B cell (primary cell): Measurements from ENCODE around the gene CRTAC1. TPM values are rescaled to one million over a fixed set of nuclear protein-coding genes. Genes with fewer than 3 reads are reported as not detected.
A peak's percentile ranks its signal among the peaks of the same experiment; 100 is the strongest.

Experiments used
- ATAC-seq: fragments of 200-7000 bp; cut with Tn5 transposase; one replicate; pipeline ENCODE4 v1.10.0; 2021; ENCODE audit warnings: low read depth, mild to moderate bottlenecking, moderate number of reproducible peaks, moderate library complexity
- CTCF ChIA-PET: fragments of 350-600 bp; sonication (Branson Sonifier 250); formaldehyde crosslinking; loops from one replicate; lab custom pipeline; 2021; ENCODE audit warnings: antibody characterized with exemption, inconsistent platforms; lab: Charles Lee
- POLR2A ChIA-PET: fragments of 350-600 bp; sonication (Branson Sonifier 250); formaldehyde crosslinking; loops from one replicate; lab custom pipeline; 2021; ENCODE audit warnings: antibody characterized with exemption; lab: Charles Lee
- DNase-seq: peaks from one replicate; pipeline ENCODE4 v3.0.0; 2013
- H2AFZ ChIP-seq: 2 replicates; pipeline ENCODE4 v1.6.1; 2012; ENCODE audit warnings: mild to moderate bottlenecking, low read depth, low read length; ENCODE audit not compliant: insufficient read depth, poor library complexity, severe bottlenecking
- H3K27ac ChIP-seq, 2 donors: 1 replicate in 1 of 2; 2 replicates in 1 of 2; pipeline ENCODE4 v1.5.1; 2012 to 2013; ENCODE audit warnings: low read length in 2 of 2, mild to moderate bottlenecking in 2 of 2, moderate library complexity in 1 of 2
- H3K27me3 ChIP-seq, 4 experiments: fragments of 200-600 bp in 1 of 4; sonication (generic) in 1 of 4; replicated peaks in 1 of 4; 1 replicate in 2 of 4; 2 replicates in 2 of 4; pipeline versions ENCODE4 v1.6.1 to v1.7.0; 2013 to 2016; ENCODE audit warnings: low read length in 3 of 4, mild to moderate bottlenecking in 2 of 4, mixed read lengths in 1 of 4, moderate library complexity in 1 of 4; ENCODE audit not compliant: insufficient read depth in 4 of 4, control insufficient read depth in 3 of 4; ENCODE audit errors: control extremely low read depth in 1 of 4
- H3K36me3 ChIP-seq, 2 experiments: replicated peaks in 1 of 2; 1 replicate in 1 of 2; 2 replicates in 1 of 2; pipeline versions ENCODE4 v1.6.1 to v1.7.1; 2013; ENCODE audit warnings: low read length in 1 of 2; ENCODE audit not compliant: insufficient read depth in 2 of 2, control insufficient read depth in 1 of 2; ENCODE audit errors: control extremely low read depth in 1 of 2, extremely low read depth in 1 of 2
- H3K4me1 ChIP-seq, 2 donors: fragments of 200-600 bp in 1 of 2; sonication (generic) in 1 of 2; 1 replicate in 1 of 2; 2 replicates in 1 of 2; pipeline versions ENCODE4 v1.5.1 to v1.6.1; 2013 to 2017; ENCODE audit warnings: low read length in 2 of 2; ENCODE audit not compliant: control insufficient read depth in 2 of 2, insufficient read depth in 2 of 2
- H3K4me2 ChIP-seq: replicated peaks from 2 replicates; pipeline ENCODE3; 2012; ENCODE audit warnings: mild to moderate bottlenecking, low read depth, low read length; ENCODE audit not compliant: poor library complexity, severe bottlenecking
- H3K4me3 ChIP-seq, 5 experiments: fragments of 200-600 bp in 1 of 5; sonication (generic) in 1 of 5; 1 replicate in 3 of 5; 2 replicates in 2 of 5; pipeline versions ENCODE4 v1.5.1 to v1.7.0; 2011 to 2016; ENCODE audit warnings: low read length in 4 of 5, mild to moderate bottlenecking in 4 of 5, low read depth in 2 of 5, control low read depth in 1 of 5, moderate library complexity in 1 of 5; ENCODE audit not compliant: insufficient read depth in 1 of 5; ENCODE audit errors: control extremely low read depth in 1 of 5, extremely low read depth in 1 of 5
- H3K79me2 ChIP-seq: fragments of 200-600 bp; sonication (generic); one replicate; pipeline ENCODE4 v1.6.0; 2016; ENCODE audit warnings: low read length; ENCODE audit not compliant: control insufficient read depth, insufficient read depth
- H3K9ac ChIP-seq: fragments of 200-600 bp; sonication (generic); 2 replicates; pipeline ENCODE4 v1.6.1; 2017; ENCODE audit warnings: mild to moderate bottlenecking, low read length, moderate library complexity
- H3K9me3 ChIP-seq, 3 donors: one replicate each; pipeline versions ENCODE4 v1.6.1 to v1.7.1; 2013; ENCODE audit warnings: low read length in 2 of 3; ENCODE audit not compliant: control insufficient read depth in 2 of 3, insufficient read depth in 1 of 3; ENCODE audit errors: control extremely low read depth in 1 of 3
- H4K20me1 ChIP-seq: 2 replicates; pipeline ENCODE4 v1.6.0; 2012; ENCODE audit warnings: mild to moderate bottlenecking, low read length; ENCODE audit not compliant: insufficient read depth, control insufficient read depth, poor library complexity, severe bottlenecking
- H3K27ac Mint-ChIP-seq: one replicate; pipeline ENCODE4 v1.8.0; 2021; ENCODE audit warnings: mixed read lengths
- H3K27me3 Mint-ChIP-seq: one replicate; pipeline ENCODE4 v1.8.0; 2021; ENCODE audit warnings: mixed read lengths
- H3K4me1 Mint-ChIP-seq: one replicate; pipeline ENCODE4 v1.8.0; 2021; ENCODE audit warnings: mixed read lengths
- H3K4me3 Mint-ChIP-seq: one replicate; pipeline ENCODE4 v1.8.0; 2021; ENCODE audit warnings: mixed read lengths
- H3K9me3 Mint-ChIP-seq: one replicate; pipeline ENCODE4 v1.8.0; 2022; ENCODE audit warnings: mixed read lengths; ENCODE audit not compliant: insufficient read depth
- CTCF ChIP-seq: fragments of 200-600 bp; IDR thresholded peaks from one replicate; pipeline ENCODE4 v1.8.0; 2022; ENCODE audit warnings: antibody characterized with exemption, mild to moderate bottlenecking
- EZH2 ChIP-seq: IDR thresholded peaks from 2 replicates; pipeline ENCODE4 v1.6.1; 2012; ENCODE audit warnings: borderline replicate concordance, low read depth, mild to moderate bottlenecking, moderate library complexity, low read length; ENCODE audit not compliant: insufficient read depth, poor library complexity, severe bottlenecking
- WGBS: methylation state at CpG from one replicate; pipeline ENCODE4 v1.1.5; 2013; ENCODE audit warnings: missing lambda C conversion rate; ENCODE audit not compliant: insufficient coverage; 5-methylcytosine and 5-hydroxymethylcytosine counted together
- intact Hi-C: fragments of 100-400 bp; cut with micrococcal nuclease; formaldehyde crosslinking; loops from one replicate; pipeline ENCODE4 v1.10.0; 2022
- polyA plus RNA-seq: library from polyadenylated mRNA; depleted of rRNA; stranded (reverse); fragments of >200 nt; gene quantifications from 2 replicates; pipeline ENCODE4 v1.2.3, GENCODE V29; 2012
- total RNA-seq, 2 donors: library from RNA; stranded (reverse); fragments of 120-200 nt in 1 of 2; gene quantifications; 1 replicate in 1 of 2; 2 replicates in 1 of 2; pipeline versions ENCODE4 v1.2.3 to v1.2.4, GENCODE V29; 2013 to 2022

CRTAC1 gene
- total and polyA plus RNA-seq, 2 donors (not counting 1 experiment from before 2014, with no cell fraction given), result not detected

GRCh38 chr10:98029149-98030092, 1.0 kb downstream of the CRTAC1 start:
- no peak overlapping the region for H3K27ac ChIP-seq
- Mint-ChIP-seq H3K4me3 (peak overlapping the region; percentile 71), H3K27ac (no peak overlapping the region), H3K27me3 (peaks cover 64% of the 10 kb centered on the region), H3K9me3 (no peaks in the 10 kb centered on the region), H3K4me1 (peaks cover 9% of the 10 kb centered on the region)
- H3K79me2 ChIP-seq, result no peaks in the 10 kb centered on the region
- peaks cover 0 to 52% (median 26%) of the 10 kb centered on the region in 4 experiments for H3K27me3 ChIP-seq
- no peak overlapping the region for H3K9ac ChIP-seq
- no peaks in the 10 kb centered on the region for H4K20me1 ChIP-seq
- ATAC-seq (no peak), DNase-seq (no peak)
- CTCF ChIA-PET, result interaction anchor here (1.1 to 3.6 kb wide), 3 partner anchors 11 to 16 kb away, joined by 3 to 18 read pairs (median 3); no protein-coding TSS in a partner anchor
- H3K4me3 ChIP-seq, result no peak overlapping the region
- H3K36me3 ChIP-seq, result no peaks in the 10 kb centered on the region
- TF ChIP-seq CTCF (no peak), EZH2 (no peak)
- H2AFZ ChIP-seq, result no peak overlapping the region
- intact Hi-C loops, result no loop called here
- no peaks in the 10 kb centered on the region for H3K9me3 ChIP-seq
- H3K4me2 ChIP-seq, result peak overlapping the region; percentile 51
- peaks cover 6 to 13% of the 10 kb centered on the region in 2 donors for H3K4me1 ChIP-seq
- whole genome bisulfite sequencing, result 6% methylated on average over 44 of the region's 44 CpGs
- POLR2A ChIA-PET, result no interaction called here
